ENCODE results near the gene TEX2.

Gene TEX2

GRCh38 chr17:64158406-64158805 is 104.7 kb downstream of the TEX2 start:
- DNase-seq (ENCODE audit: low read depth in 2 of 2), result no peak

GRCh38 chr17:64157669-64158180 is 105.3 kb downstream of the TEX2 start:
- DNase-seq (ENCODE audit: low read depth in 2 of 2), result no peak

- no peak for DNase-seq (ENCODE audit: low read depth in 2 of 2)
Observed at GRCh38 chr17:64156670-64157069, 106.4 kb downstream of the TEX2 start.

GRCh38 chr17:64155751-64156544 is 107.1 kb downstream of the TEX2 start:
- DNase-seq (ENCODE audit: low read depth in 2 of 2), result no peak

GRCh38 chr17:64155129-64155528 is 107.9 kb downstream of the TEX2 start:
- no peak for DNase-seq (ENCODE audit: low read depth in 2 of 2)

GRCh38 chr17:64154717-64155116 is 108.3 kb downstream of the TEX2 start:
- DNase-seq (ENCODE audit: low read depth in 2 of 2), result no peak

GRCh38 chr17:64154313-64154695 is 108.8 kb downstream of the TEX2 start:
- no peak for DNase-seq (ENCODE audit: low read depth in 2 of 2)

- no peak for DNase-seq (ENCODE audit: low read depth in 2 of 2)
Observed at GRCh38 chr17:64153565-64154312, 109.3 kb downstream of the TEX2 start.

GRCh38 chr17:64152428-64153125 is 110.5 kb downstream of the TEX2 start:
- DNase-seq (ENCODE audit: low read depth in 2 of 2), result no peak

GRCh38 chr17:64151016-64151368 is 112.1 kb downstream of the TEX2 start:
- DNase-seq (ENCODE audit: low read depth in 2 of 2), result no peak

GRCh38 chr17:64150237-64151015 is 112.6 kb downstream of the TEX2 start:
- DNase-seq (ENCODE audit: low read depth in 2 of 2), result no peak

GRCh38 chr17:64149196-64149595 is 113.9 kb downstream of the TEX2 start:
- no peak for DNase-seq (ENCODE audit: low read depth in 2 of 2)

- no peak for DNase-seq (ENCODE audit: low read depth in 2 of 2)
Observed at GRCh38 chr17:64148699-64149098, 114.4 kb downstream of the TEX2 start.

GRCh38 chr17:64148017-64148631 is 114.9 kb downstream of the TEX2 start:
- no peak for DNase-seq (ENCODE audit: low read depth in 2 of 2)

- peak in 1 of 2 experiments; percentile 26 for DNase-seq (ENCODE audit: low read depth in 2 of 2)
Observed at GRCh38 chr17:64147110-64148016, 115.7 kb downstream of the TEX2 start.

- peak; percentile 40 to 44 for DNase-seq (ENCODE audit: low read depth in 2 of 2)
Observed at GRCh38 chr17:64146418-64147109, 116.5 kb downstream of the TEX2 start.

GRCh38 chr17:64145751-64146417 is 117.2 kb downstream of the TEX2 start:
- DNase-seq (ENCODE audit: low read depth in 2 of 2), result peak; percentile 91 to 92

GRCh38 chr17:64145375-64145750 is 117.7 kb downstream of the TEX2 start:
- no peak for DNase-seq (ENCODE audit: low read depth in 2 of 2)

GRCh38 chr17:64139542-64139941 is 123.5 kb downstream of the TEX2 start:
- DNase-seq (ENCODE audit: low read depth in 2 of 2), result no peak
